GM18867 (cell line): ENCODE data around the gene TTBK2.
"Not testable (repeated sequence)": the region's sequence is repeated elsewhere in the genome, so short reads cannot be mapped to it uniquely, and the experiment has no call there.

Experiments used
- ATAC-seq: cut with Tn5 transposase; IDR thresholded peaks from one replicate; pipeline ENCODE4 v1.9.1; 2021; ENCODE audit warnings: mild to moderate bottlenecking, moderate library complexity; ENCODE audit not compliant: unreplicated experiment

The TTBK2 gene

GRCh38 chr15:42911058-42911592, 9.5 kb downstream of the TTBK2 start:
- ATAC-seq: no peak

- ATAC-seq: no peak
Measured at GRCh38 chr15:42908538-42908937, 12.0 kb downstream of the TTBK2 start.

- ATAC-seq: no peak
Measured at GRCh38 chr15:42903388-42904324, 16.9 kb downstream of the TTBK2 start.

- ATAC-seq: not testable (repeated sequence)
Measured at GRCh38 chr15:42893911-42894310, 26.7 kb downstream of the TTBK2 start.

GRCh38 chr15:42891569-42891968, 29.0 kb downstream of the TTBK2 start:
- no peak for ATAC-seq

- no peak for ATAC-seq
Measured at GRCh38 chr15:42890161-42890913, 30.2 kb downstream of the TTBK2 start.

GRCh38 chr15:42887384-42887783, 33.2 kb downstream of the TTBK2 start:
- not testable (repeated sequence) for ATAC-seq

GRCh38 chr15:42880121-42880520, 40.5 kb downstream of the TTBK2 start:
- no peak for ATAC-seq

- ATAC-seq: no peak
Measured at GRCh38 chr15:42879443-42879842, 41.1 kb downstream of the TTBK2 start.

- ATAC-seq: no peak
Measured at GRCh38 chr15:42876224-42876623, 44.4 kb downstream of the TTBK2 start.

- no peak for ATAC-seq
Measured at GRCh38 chr15:42868683-42869082, 51.9 kb downstream of the TTBK2 start.

GRCh38 chr15:42863572-42864239, 56.9 kb downstream of the TTBK2 start:
- no peak for ATAC-seq

- no peak for ATAC-seq
Measured at GRCh38 chr15:42858999-42859789, 61.4 kb downstream of the TTBK2 start.

GRCh38 chr15:42858540-42858939, 62.0 kb downstream of the TTBK2 start:
- no peak for ATAC-seq

GRCh38 chr15:42854576-42854975, 66.0 kb downstream of the TTBK2 start:
- ATAC-seq: no peak

- ATAC-seq: no peak
Measured at GRCh38 chr15:42849836-42850235, 70.7 kb downstream of the TTBK2 start.

GRCh38 chr15:42848846-42849245, 71.7 kb downstream of the TTBK2 start:
- no peak for ATAC-seq

- ATAC-seq: no peak
Measured at GRCh38 chr15:42846647-42847046, 73.9 kb downstream of the TTBK2 start.

- ATAC-seq: no peak
Measured at GRCh38 chr15:42845581-42845980, 75.0 kb downstream of the TTBK2 start.

GRCh38 chr15:42843699-42844098, 76.9 kb downstream of the TTBK2 start:
- ATAC-seq: no peak
